SU-DHL-6 (cell line): Measurements from ENCODE around the gene NEUROG1.

Experiments
- H2AFZ ChIP-seq: fragments of 200-600 bp; sonication (generic); 2 replicates; pipeline ENCODE4 v1.6.1; 2014; ENCODE audit warnings: low read depth, mild to moderate bottlenecking, moderate library complexity, mixed read lengths, antibody characterized with exemption, low read length; ENCODE audit not compliant: severe bottlenecking
- H3F3A ChIP-seq: fragments of 200-600 bp; shearing (Covaris generic); 2 replicates; pipeline ENCODE4 v1.6.0; 2016; ENCODE audit warnings: antibody characterized with exemption, mild to moderate bottlenecking; ENCODE audit not compliant: insufficient read depth
- H3K27ac ChIP-seq: fragments of 200-600 bp; sonication (generic); 2 replicates; pipeline ENCODE4 v1.5.1; 2016; ENCODE audit warnings: low read depth, mild to moderate bottlenecking, low read length, moderate library complexity, mixed read lengths
- H3K27me3 ChIP-seq: fragments of 200-600 bp; sonication (generic), shearing (Covaris generic); 2 replicates; pipeline ENCODE4 v1.6.0; 2014; ENCODE audit warnings: mild to moderate bottlenecking, low read length
- H3K36me3 ChIP-seq: fragments of 200-600 bp; sonication (generic); 2 replicates; pipeline ENCODE4 v1.6.1; 2014; ENCODE audit warnings: mild to moderate bottlenecking, low read length, mixed read lengths
- H3K4me2 ChIP-seq: fragments of 300-600, 200-600 bp; shearing (Covaris generic), sonication (generic); 2 replicates; pipeline ENCODE4 v1.6.0; 2014; ENCODE audit warnings: low read length, low read depth, mild to moderate bottlenecking; ENCODE audit not compliant: poor library complexity, severe bottlenecking
- H3K4me3 ChIP-seq: fragments of 200-600 bp; sonication (generic); 2 replicates; pipeline ENCODE4 v1.5.1; 2014; ENCODE audit warnings: antibody characterized with exemption, low read length, mild to moderate bottlenecking, mixed read lengths; ENCODE audit not compliant: insufficient read depth, poor library complexity, severe bottlenecking
- H3K79me2 ChIP-seq: fragments of 200-600 bp; sonication (generic); 2 replicates; pipeline ENCODE4 v1.6.1; 2014; ENCODE audit warnings: mild to moderate bottlenecking, low read length, moderate library complexity; ENCODE audit not compliant: insufficient read depth
- H3K9ac ChIP-seq: fragments of 200-600 bp; sonication (generic); 2 replicates; pipeline ENCODE4 v1.7.0; 2014; ENCODE audit warnings: mild to moderate bottlenecking, low read length
- H3K9me2 ChIP-seq: fragments of 200-600 bp; sonication (generic); replicated peaks from 2 replicates; pipeline ENCODE4 v1.6.1; 2014; ENCODE audit warnings: low read length; ENCODE audit not compliant: insufficient read depth
- H3K9me3 ChIP-seq: fragments of 200-600 bp; sonication (generic); 2 replicates; pipeline ENCODE4 v1.6.1; 2014; ENCODE audit warnings: low read length, mixed read lengths; ENCODE audit not compliant: insufficient read depth
- H4K20me1 ChIP-seq: fragments of 200-600 bp; sonication (generic); 2 replicates; pipeline ENCODE4 v1.6.1; 2014; ENCODE audit warnings: low read depth, mild to moderate bottlenecking, antibody characterized with exemption, low read length, moderate library complexity, mixed read lengths
- CTCF ChIP-seq: fragments of 200-600 bp; sonication (generic); IDR thresholded peaks from one replicate; pipeline ENCODE4 v1.5.1; 2017; ENCODE audit warnings: antibody characterized with exemption, mild to moderate bottlenecking, low read length, moderate library complexity; ENCODE audit not compliant: insufficient read depth, poor library complexity, severe bottlenecking
- EZH2phosphoT487 ChIP-seq: fragments of 200-600 bp; sonication (generic), shearing (Covaris generic); conservative IDR thresholded peaks from 2 replicates; pipeline ENCODE4 v1.6.1; 2018; ENCODE audit warnings: mild to moderate bottlenecking, antibody characterized with exemption, low read length, moderate library complexity, mixed read lengths

The NEUROG1 gene, protein sequence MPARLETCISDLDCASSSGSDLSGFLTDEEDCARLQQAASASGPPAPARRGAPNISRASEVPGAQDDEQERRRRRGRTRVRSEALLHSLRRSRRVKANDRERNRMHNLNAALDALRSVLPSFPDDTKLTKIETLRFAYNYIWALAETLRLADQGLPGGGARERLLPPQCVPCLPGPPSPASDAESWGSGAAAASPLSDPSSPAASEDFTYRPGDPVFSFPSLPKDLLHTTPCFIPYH

GRCh38 chr5:135535820-135536801, at the start of gene NEUROG1:
Gene NEUROG1 (minus strand): TSS chr5:135535964. CDS start chr5:135535690, 274 bp downstream.
- no peaks in the 10 kb centered on the region for H3K36me3 ChIP-seq
- no peak within 1 kb of the TSS for H3K4me2 ChIP-seq
- no peaks in the 10 kb centered on the region for H3K9me2 ChIP-seq
- TF ChIP-seq CTCF (no peak), EZH2phosphoT487 (no peak)
- no peak within 1 kb of the TSS for H3K4me3 ChIP-seq
- H3K9me3 ChIP-seq, result no peaks in the 10 kb centered on the region
- H4K20me1 ChIP-seq, result no peaks in the 10 kb centered on the region
- H3K79me2 ChIP-seq, result no peaks in the 10 kb centered on the region
- H3F3A ChIP-seq, result no peaks in the 10 kb centered on the region
- H3K9ac ChIP-seq, result no peak within 1 kb of the TSS
- no peak within 1 kb of the TSS for H3K27ac ChIP-seq
- H3K27me3 ChIP-seq, result no peaks in the 10 kb centered on the region; the same call in 1 of the 2 replicates
- no peak within 1 kb of the TSS for H2AFZ ChIP-seq

- H3K79me2 ChIP-seq, result no peaks in the 10 kb centered on the region
Observed at GRCh38 chr5:135584918-135585317, 49.2 kb upstream of the NEUROG1 start.

GRCh38 chr5:135584276-135584675, 48.5 kb upstream of the NEUROG1 start:
- Histone ChIP-seq H3K27me3 (no peaks in the 10 kb centered on the region), H3K9me3 (no peaks in the 10 kb centered on the region), H3K4me2 (no peak overlapping the region), H2AFZ (no peak overlapping the region), H3K4me3 (no peak overlapping the region), H4K20me1 (no peaks in the 10 kb centered on the region), H3K79me2 (no peaks in the 10 kb centered on the region), H3K27ac (no peak overlapping the region), H3K9ac (no peak overlapping the region), H3F3A (no peaks in the 10 kb centered on the region), H3K9me2 (no peaks in the 10 kb centered on the region), H3K36me3 (no peaks in the 10 kb centered on the region)
- TF ChIP-seq EZH2phosphoT487 (no peak), CTCF (no peak)

More at GRCh38 chr5:135584918-135585317, 49.2 kb upstream of the NEUROG1 start:
- H3K4me3 ChIP-seq, result no peak overlapping the region
- no peaks in the 10 kb centered on the region for H3K36me3 ChIP-seq
- H3K27ac ChIP-seq, result no peak overlapping the region
- H3F3A ChIP-seq, result no peaks in the 10 kb centered on the region
- H4K20me1 ChIP-seq, result no peaks in the 10 kb centered on the region
- no peak overlapping the region for H3K9ac ChIP-seq
- H3K4me2 ChIP-seq, result no peak overlapping the region
- TF ChIP-seq EZH2phosphoT487, result no peak
- TF ChIP-seq CTCF, result no peak
- no peaks in the 10 kb centered on the region for H3K9me2 ChIP-seq
- no peaks in the 10 kb centered on the region for H3K9me3 ChIP-seq
- no peak overlapping the region for H2AFZ ChIP-seq
- no peaks in the 10 kb centered on the region for H3K27me3 ChIP-seq
